LNCAP (cell line): ENCODE measurements around the gene SCGB3A2.

ENCODE experiments used
- TF ChIP-seq, protein P1 (sequence below): fragments of 450-650 bp; IDR thresholded peaks from 2 replicates; pipeline ENCODE4 v1.5.1; 2017; ENCODE audit warnings: mild to moderate bottlenecking

SCGB3A2 gene

GRCh38 chr5:147901599-147902039 lies 23.1 kb downstream of the SCGB3A2 start:
- TF ChIP-seq, protein P1, sequence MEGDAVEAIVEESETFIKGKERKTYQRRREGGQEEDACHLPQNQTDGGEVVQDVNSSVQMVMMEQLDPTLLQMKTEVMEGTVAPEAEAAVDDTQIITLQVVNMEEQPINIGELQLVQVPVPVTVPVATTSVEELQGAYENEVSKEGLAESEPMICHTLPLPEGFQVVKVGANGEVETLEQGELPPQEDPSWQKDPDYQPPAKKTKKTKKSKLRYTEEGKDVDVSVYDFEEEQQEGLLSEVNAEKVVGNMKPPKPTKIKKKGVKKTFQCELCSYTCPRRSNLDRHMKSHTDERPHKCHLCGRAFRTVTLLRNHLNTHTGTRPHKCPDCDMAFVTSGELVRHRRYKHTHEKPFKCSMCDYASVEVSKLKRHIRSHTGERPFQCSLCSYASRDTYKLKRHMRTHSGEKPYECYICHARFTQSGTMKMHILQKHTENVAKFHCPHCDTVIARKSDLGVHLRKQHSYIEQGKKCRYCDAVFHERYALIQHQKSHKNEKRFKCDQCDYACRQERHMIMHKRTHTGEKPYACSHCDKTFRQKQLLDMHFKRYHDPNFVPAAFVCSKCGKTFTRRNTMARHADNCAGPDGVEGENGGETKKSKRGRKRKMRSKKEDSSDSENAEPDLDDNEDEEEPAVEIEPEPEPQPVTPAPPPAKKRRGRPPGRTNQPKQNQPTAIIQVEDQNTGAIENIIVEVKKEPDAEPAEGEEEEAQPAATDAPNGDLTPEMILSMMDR, result no peak

- TF ChIP-seq, protein P1, result no peak
Observed at GRCh38 chr5:147902609-147903115, 24.2 kb downstream of the SCGB3A2 start.

GRCh38 chr5:147904110-147904509 lies 25.6 kb downstream of the SCGB3A2 start:
- TF ChIP-seq, protein P1, result no peak

GRCh38 chr5:147906326-147907095 lies 28.0 kb downstream of the SCGB3A2 start, which contains the start of gene C5orf46:
Gene C5orf46, minus strand, starts transcription at chr5:147906538. Its CDS starts 37 bp downstream, at chr5:147906501.
- TF ChIP-seq, protein P1, result no peak

DNA sequence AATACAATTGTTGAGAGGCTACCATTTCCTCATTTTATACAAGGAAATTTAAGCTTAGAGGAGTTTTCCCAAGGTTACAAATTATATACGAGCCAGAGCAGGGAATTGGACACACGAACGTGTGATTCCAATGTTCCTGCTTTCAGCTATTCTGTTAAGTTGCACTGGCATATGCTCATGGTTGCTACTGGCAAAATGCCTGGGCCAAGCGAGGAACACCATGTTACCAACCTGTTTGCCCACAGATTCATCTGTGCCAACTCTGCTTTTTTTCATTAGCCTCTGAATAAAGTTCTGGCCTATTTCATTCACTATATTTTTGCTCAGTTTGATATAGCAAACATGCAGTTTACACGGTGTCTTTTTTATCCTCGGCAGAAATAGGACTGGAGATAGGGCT lies 32.9 kb downstream of the SCGB3A2 start:
- TF ChIP-seq, protein P1, result no peak

DNA sequence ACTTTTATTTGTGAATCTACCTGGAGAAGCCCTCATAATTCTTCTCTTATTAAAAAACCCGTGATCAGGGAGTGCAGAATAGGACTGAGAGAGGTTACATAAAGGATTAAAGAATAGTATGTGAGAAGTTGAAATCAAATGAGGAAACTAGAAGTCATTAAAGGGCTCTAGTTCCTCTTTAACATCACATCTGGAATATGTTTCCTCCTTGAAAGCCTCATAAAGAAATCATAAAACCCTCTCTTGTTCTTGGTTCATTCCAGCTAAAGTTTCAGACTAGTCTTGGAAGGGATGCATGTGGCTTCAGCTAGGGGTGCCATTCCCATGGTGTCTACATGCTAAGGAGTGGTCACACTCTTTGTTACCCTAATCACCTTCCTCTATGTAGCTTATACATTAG lies 33.5 kb downstream of the SCGB3A2 start:
- TF ChIP-seq, protein P1, result no peak

DNA sequence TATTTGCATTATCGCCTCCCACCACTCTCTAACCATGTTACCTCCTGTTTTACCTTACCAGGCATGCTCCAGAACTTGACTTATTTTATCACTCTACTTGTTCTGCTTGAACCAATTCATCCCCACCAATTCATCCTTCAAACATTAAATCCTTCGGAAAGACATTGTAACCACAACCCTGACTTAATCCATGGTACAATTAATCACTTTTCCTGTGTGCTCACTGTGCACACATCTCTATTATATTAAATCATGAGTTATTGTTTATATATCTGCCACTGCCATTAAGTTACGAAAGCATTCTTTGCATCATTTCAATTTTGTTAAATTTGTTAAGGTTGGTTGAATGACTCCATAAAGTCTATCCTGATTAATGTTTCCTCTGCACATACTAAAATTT lies 35.3 kb downstream of the SCGB3A2 start:
- TF ChIP-seq, protein P1, result no peak
